Astrocyte (in vitro differentiated cells and primary cell): ENCODE data around the gene ARHGAP24. TPM values are rescaled to one million over a fixed set of nuclear protein-coding genes. Genes with fewer than 3 reads are reported as not detected.

Experiments
- DNase-seq: peaks from one replicate; pipeline ENCODE4 v3.0.0-alpha.2; 2010; ENCODE audit warnings: low read depth
- FAIRE-seq: peaks from 2 replicates; lab custom pipeline; 2011; peaks lifted over from hg19 to GRCh38; lab: Jason Lieb, UNC
- H2AFZ ChIP-seq: 2 replicates; pipeline ENCODE4 v1.6.0; 2012; ENCODE audit warnings: low read depth, low read length, inconsistent platforms
- H3K27ac ChIP-seq: 2 replicates; pipeline ENCODE4 v1.5.1; 2011; ENCODE audit warnings: low read depth, low read length, inconsistent platforms
- H3K27me3 ChIP-seq: 2 replicates; pipeline ENCODE4 v1.6.0; 2011; ENCODE audit warnings: low read length, inconsistent platforms; ENCODE audit not compliant: insufficient read depth
- H3K36me3 ChIP-seq: 2 replicates; pipeline ENCODE4 v1.5.1; 2011; ENCODE audit warnings: low read length, inconsistent platforms; ENCODE audit not compliant: insufficient read depth
- H3K4me1 ChIP-seq: 2 replicates; pipeline ENCODE4 v1.5.1; 2011; ENCODE audit warnings: low read length, inconsistent platforms; ENCODE audit not compliant: insufficient read depth
- H3K4me2 ChIP-seq: 2 replicates; pipeline ENCODE4 v1.6.0; 2012; ENCODE audit warnings: low read length, inconsistent platforms
- H3K4me3 ChIP-seq: 2 replicates; pipeline ENCODE4 v1.5.1; 2011; ENCODE audit warnings: low read depth, mild to moderate bottlenecking, low read length, inconsistent platforms; ENCODE audit not compliant: insufficient read depth
- H3K79me2 ChIP-seq: 2 replicates; pipeline ENCODE4 v1.6.0; 2012; ENCODE audit warnings: mild to moderate bottlenecking, low read length, inconsistent platforms; ENCODE audit not compliant: insufficient read depth
- H3K9ac ChIP-seq: 2 replicates; pipeline ENCODE4 v1.6.0; 2012; ENCODE audit warnings: mild to moderate bottlenecking, low read length, inconsistent platforms
- H3K9me3 ChIP-seq: 2 replicates; pipeline ENCODE4 v1.5.1; 2012; ENCODE audit warnings: low read depth, mild to moderate bottlenecking, low read length, inconsistent platforms; ENCODE audit not compliant: insufficient read depth
- H4K20me1 ChIP-seq: 2 replicates; pipeline ENCODE4 v1.6.0; 2012; ENCODE audit warnings: low read length, inconsistent platforms; ENCODE audit not compliant: insufficient read depth
- H3K27ac Mint-ChIP-seq: one replicate; pipeline ENCODE4 v1.8.0; 2021; ENCODE audit warnings: mild to moderate bottlenecking, mixed read lengths; ENCODE audit not compliant: unreplicated experiment
- H3K27me3 Mint-ChIP-seq: one replicate; pipeline ENCODE4 v1.8.0; 2021; ENCODE audit warnings: low read depth, mixed read lengths; ENCODE audit not compliant: unreplicated experiment
- H3K36me3 Mint-ChIP-seq: one replicate; pipeline ENCODE4 v1.8.0; 2021; ENCODE audit warnings: low read depth, mixed read lengths; ENCODE audit not compliant: unreplicated experiment
- H3K4me1 Mint-ChIP-seq: one replicate; pipeline ENCODE4 v1.8.0; 2021; ENCODE audit warnings: low read depth, mixed read lengths; ENCODE audit not compliant: unreplicated experiment
- H3K4me3 Mint-ChIP-seq: one replicate; pipeline ENCODE4 v1.8.0; 2021; ENCODE audit warnings: mild to moderate bottlenecking, moderate library complexity, mixed read lengths; ENCODE audit not compliant: unreplicated experiment
- H3K9me3 Mint-ChIP-seq: one replicate; pipeline ENCODE4 v1.8.0; 2021; ENCODE audit warnings: mild to moderate bottlenecking, mixed read lengths; ENCODE audit not compliant: unreplicated experiment
- CTCF ChIP-seq: IDR thresholded peaks from 2 replicates; pipeline ENCODE4 v1.5.1; 2011; ENCODE audit warnings: low read depth, mild to moderate bottlenecking, inconsistent platforms, low read length, moderate library complexity; ENCODE audit not compliant: insufficient read depth
- EZH2 ChIP-seq: IDR thresholded peaks from 2 replicates; pipeline ENCODE4 v1.6.1; 2012; ENCODE audit warnings: mild to moderate bottlenecking, low read length, inconsistent platforms; ENCODE audit not compliant: insufficient read depth
- total RNA-seq: library from RNA; stranded (reverse); gene quantifications from 2 replicates; pipeline ENCODE4 v1.2.1, GENCODE V29; 2021

ARHGAP24 gene
- total RNA-seq, 1 donor from 2014 or later, result 2.1 TPM

- Histone ChIP-seq H3K4me2 (no peak overlapping the region), H3K4me1 (no peaks in the 10 kb centered on the region), H3K4me3 (no peak overlapping the region), H3K27me3 (no peaks in the 10 kb centered on the region), H2AFZ (no peak overlapping the region), H3K36me3 (no peaks in the 10 kb centered on the region), H3K9ac (no peak overlapping the region), H3K27ac (no peak overlapping the region), H3K79me2 (no peaks in the 10 kb centered on the region), H4K20me1 (no peaks in the 10 kb centered on the region), H3K9me3 (no peaks in the 10 kb centered on the region)
- peaks cover 6% of the 10 kb centered on the region for H3K4me1 Mint-ChIP-seq
- no peaks in the 10 kb centered on the region for H3K9me3 Mint-ChIP-seq
- H3K27me3 Mint-ChIP-seq, result no peaks in the 10 kb centered on the region
- DNase-seq, result no peak
- peak; percentile 32 for FAIRE-seq
- H3K36me3 Mint-ChIP-seq, result no peaks in the 10 kb centered on the region
- no peak overlapping the region for H3K4me3 Mint-ChIP-seq
- H3K27ac Mint-ChIP-seq, result no peak overlapping the region
- TF ChIP-seq CTCF (no peak), EZH2 (no peak)
These were observed 391.6 kb downstream of the ARHGAP24 start for GRCh38 chr4:85866508-85866907.

GRCh38 chr4:85867271-85867670 is 392.3 kb downstream of the ARHGAP24 start:
- H3K4me3 ChIP-seq, result no peak overlapping the region
- Mint-ChIP-seq H3K4me1 (peaks cover 6% of the 10 kb centered on the region), H3K27ac (no peak overlapping the region), H3K4me3 (no peak overlapping the region), H3K9me3 (no peaks in the 10 kb centered on the region), H3K36me3 (no peaks in the 10 kb centered on the region), H3K27me3 (no peaks in the 10 kb centered on the region)
- TF ChIP-seq EZH2, result no peak
- no peak for TF ChIP-seq CTCF
- no peaks in the 10 kb centered on the region for H3K9me3 ChIP-seq
- no peak overlapping the region for H3K27ac ChIP-seq
- no peak overlapping the region for H2AFZ ChIP-seq
- no peak for FAIRE-seq
- no peak overlapping the region for H3K4me2 ChIP-seq
- DNase-seq, result no peak
- no peaks in the 10 kb centered on the region for H3K4me1 ChIP-seq
- no peaks in the 10 kb centered on the region for H3K79me2 ChIP-seq
- H3K27me3 ChIP-seq, result no peaks in the 10 kb centered on the region
- H4K20me1 ChIP-seq, result no peaks in the 10 kb centered on the region
- no peaks in the 10 kb centered on the region for H3K36me3 ChIP-seq
- no peak overlapping the region for H3K9ac ChIP-seq

- no peak overlapping the region for H3K9ac ChIP-seq
- DNase-seq (no peak), FAIRE-seq (no peak)
- no peaks in the 10 kb centered on the region for H3K36me3 ChIP-seq
- TF ChIP-seq EZH2 (no peak), CTCF (no peak)
- H3K79me2 ChIP-seq, result no peaks in the 10 kb centered on the region
- H2AFZ ChIP-seq, result no peak overlapping the region
- Mint-ChIP-seq H3K27me3 (no peaks in the 10 kb centered on the region), H3K4me1 (peaks cover 6% of the 10 kb centered on the region), H3K36me3 (no peaks in the 10 kb centered on the region), H3K27ac (no peak overlapping the region), H3K4me3 (no peak overlapping the region), H3K9me3 (no peaks in the 10 kb centered on the region)
- no peaks in the 10 kb centered on the region for H3K9me3 ChIP-seq
- peak overlapping the region; percentile 21 for H3K4me2 ChIP-seq
- H3K27me3 ChIP-seq, result no peaks in the 10 kb centered on the region
- no peak overlapping the region for H3K27ac ChIP-seq
- H3K4me3 ChIP-seq, result no peak overlapping the region
- no peaks in the 10 kb centered on the region for H4K20me1 ChIP-seq
- no peaks in the 10 kb centered on the region for H3K4me1 ChIP-seq
These were observed 394.2 kb downstream of the ARHGAP24 start for GRCh38 chr4:85869181-85869580.
